Measurements from ENCODE around the gene TMPO.

DNA sequence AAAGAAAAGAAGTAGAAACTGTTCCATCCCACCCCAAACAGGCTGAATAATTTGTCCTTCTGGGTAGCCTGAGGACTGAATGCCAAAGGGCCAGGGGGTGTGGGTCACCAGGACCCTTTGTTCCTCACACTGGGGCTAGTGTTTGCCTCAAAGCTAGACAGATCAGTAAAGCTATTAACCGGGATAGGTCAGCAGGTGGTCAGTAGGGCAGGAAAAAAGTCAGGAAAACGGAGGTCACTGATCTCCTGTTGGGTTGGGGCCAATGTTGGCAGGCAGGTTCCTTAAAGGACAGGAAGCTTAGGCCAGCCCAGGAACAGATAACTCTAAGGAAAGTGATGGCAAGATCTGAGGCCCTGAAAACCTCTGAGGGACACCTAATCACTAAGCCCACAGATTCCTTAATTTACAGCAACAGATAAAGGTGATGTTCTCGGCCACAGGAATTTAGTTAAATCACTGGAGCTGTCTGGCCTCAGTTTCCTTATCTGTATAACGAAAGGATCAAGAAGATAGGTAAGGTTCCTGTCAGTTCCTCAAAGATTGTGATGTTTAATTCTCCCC is 22.7 kb upstream of the TMPO start:
- TF ChIP-seq POLR2AphosphoS5 (IDR thresholded peaks at IDR 0.05), result no peak
- TF ChIP-seq, protein P1, sequence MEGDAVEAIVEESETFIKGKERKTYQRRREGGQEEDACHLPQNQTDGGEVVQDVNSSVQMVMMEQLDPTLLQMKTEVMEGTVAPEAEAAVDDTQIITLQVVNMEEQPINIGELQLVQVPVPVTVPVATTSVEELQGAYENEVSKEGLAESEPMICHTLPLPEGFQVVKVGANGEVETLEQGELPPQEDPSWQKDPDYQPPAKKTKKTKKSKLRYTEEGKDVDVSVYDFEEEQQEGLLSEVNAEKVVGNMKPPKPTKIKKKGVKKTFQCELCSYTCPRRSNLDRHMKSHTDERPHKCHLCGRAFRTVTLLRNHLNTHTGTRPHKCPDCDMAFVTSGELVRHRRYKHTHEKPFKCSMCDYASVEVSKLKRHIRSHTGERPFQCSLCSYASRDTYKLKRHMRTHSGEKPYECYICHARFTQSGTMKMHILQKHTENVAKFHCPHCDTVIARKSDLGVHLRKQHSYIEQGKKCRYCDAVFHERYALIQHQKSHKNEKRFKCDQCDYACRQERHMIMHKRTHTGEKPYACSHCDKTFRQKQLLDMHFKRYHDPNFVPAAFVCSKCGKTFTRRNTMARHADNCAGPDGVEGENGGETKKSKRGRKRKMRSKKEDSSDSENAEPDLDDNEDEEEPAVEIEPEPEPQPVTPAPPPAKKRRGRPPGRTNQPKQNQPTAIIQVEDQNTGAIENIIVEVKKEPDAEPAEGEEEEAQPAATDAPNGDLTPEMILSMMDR (IDR thresholded peaks at IDR 0.05), result no peak
